Mucosa of stomach (tissue), 1 donor: ENCODE measurements around the gene ITGB3.
A peak's percentile ranks its signal among the peaks of the same experiment; 100 is the strongest.

Source experiments
- H3K27me3 ChIP-seq: one replicate; pipeline ENCODE4 v1.7.0; 2013; ENCODE audit warnings: mild to moderate bottlenecking, low read length; ENCODE audit not compliant: control insufficient read depth, insufficient read depth
- H3K36me3 ChIP-seq: one replicate; pipeline ENCODE4 v1.7.0; 2013; ENCODE audit warnings: low read length; ENCODE audit not compliant: control insufficient read depth, insufficient read depth
- H3K4me1 ChIP-seq: one replicate; pipeline ENCODE4 v1.7.0; 2013; ENCODE audit warnings: mild to moderate bottlenecking, low read length; ENCODE audit not compliant: control insufficient read depth, insufficient read depth
- H3K4me3 ChIP-seq: one replicate; pipeline ENCODE4 v1.7.0; 2013; ENCODE audit warnings: low read length
- H3K9ac ChIP-seq: one replicate; pipeline ENCODE4 v1.7.0; 2013; ENCODE audit warnings: mild to moderate bottlenecking, low read length, moderate library complexity
- H3K9me3 ChIP-seq: one replicate; pipeline ENCODE4 v1.7.0; 2013; ENCODE audit warnings: mild to moderate bottlenecking, low read length, moderate library complexity; ENCODE audit not compliant: control insufficient read depth
- donor health status: Pancreatic carcinoma.

ITGB3 gene

DNA sequence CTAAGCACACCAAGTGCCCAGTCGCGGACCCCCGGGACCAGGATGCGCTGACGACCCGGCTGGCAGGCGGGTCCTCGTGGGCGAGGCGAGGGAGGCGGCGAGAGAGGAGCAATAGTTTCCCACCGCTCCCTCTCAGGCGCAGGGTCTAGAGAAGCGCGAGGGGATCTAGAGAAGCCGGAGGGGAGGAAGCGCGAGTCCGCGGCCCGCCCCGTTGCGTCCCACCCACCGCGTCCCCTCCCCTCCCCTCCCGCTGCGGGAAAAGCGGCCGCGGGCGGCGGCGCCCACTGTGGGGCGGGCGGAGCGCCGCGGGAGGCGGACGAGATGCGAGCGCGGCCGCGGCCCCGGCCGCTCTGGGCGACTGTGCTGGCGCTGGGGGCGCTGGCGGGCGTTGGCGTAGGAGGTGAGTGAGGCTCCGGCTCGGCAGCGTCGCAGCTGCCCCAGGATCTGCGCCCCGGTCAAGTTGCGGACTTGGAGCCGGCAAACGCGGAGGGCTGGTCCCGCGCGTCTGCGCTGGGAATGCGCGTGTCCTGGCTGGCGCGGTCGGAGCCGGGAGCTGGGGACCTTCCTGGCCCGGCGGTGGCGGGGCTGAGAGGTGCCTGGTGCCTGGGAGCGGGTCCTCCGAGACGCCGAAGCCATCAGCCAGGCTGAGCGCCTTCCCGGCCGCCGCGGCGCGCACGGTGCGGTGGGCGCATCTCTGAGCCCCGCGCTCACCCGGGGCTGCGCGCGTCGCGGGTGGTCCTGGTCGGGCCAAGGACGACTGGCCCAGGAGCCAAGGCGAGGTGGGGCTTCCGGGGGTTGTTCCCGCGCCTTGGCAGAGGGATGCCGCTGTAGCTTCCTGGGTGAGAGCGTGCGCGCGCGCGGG is at the start of gene ITGB3:
Gene ITGB3, plus strand, starts transcription at position 287 of the 862 bp plus-strand sequence. Its CDS starts 35 bp downstream, at position 322.
- peaks cover 48% of the 10 kb centered on the region for H3K27me3 ChIP-seq

DNA sequence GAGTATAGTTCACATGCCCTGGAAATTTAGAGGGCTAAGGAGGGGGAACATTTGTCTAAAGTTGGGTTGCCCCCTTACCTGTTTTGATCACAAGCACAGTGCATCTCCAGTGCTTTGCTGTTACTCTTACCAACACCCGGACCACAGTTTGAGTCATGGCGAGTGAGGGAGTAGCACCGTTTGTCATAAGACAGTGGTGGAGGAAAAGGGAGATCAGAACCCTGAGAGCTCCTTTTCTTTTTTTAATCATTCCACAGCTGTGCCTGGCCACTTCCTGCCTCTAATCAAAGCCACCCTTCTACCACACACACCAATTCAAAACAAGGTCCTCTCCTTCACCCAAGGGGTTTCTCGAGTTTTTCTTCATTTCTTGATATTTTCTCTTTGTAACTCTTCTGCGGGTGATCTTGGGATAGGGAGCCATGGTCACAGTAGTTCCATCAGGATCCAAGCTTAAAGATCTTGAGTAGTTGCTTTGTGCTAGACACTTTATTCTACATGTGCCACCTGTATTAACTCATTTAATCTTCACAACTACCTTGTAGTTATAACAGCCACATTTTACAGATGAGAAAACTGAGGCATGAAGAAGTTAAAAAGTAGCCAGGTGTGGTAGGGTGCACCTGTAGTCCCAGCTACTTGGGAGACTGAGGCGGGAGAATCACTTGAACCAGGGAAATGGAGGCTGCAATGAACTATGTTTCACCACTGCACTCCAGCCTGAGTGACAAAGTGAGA is 49.5 kb upstream of the ITGB3 start:
- Histone ChIP-seq H3K9ac (no peak overlapping the region), H3K27me3 (no peaks in the 10 kb centered on the region), H3K4me1 (peaks cover 21% of the 10 kb centered on the region), H3K4me3 (no peak overlapping the region), H3K36me3 (no peaks in the 10 kb centered on the region), H3K9me3 (no peaks in the 10 kb centered on the region)

More for the DNA sequence above, at the start of gene ITGB3:
- peak within 1 kb of the TSS; percentile 55 for H3K9ac ChIP-seq
- H3K9me3 ChIP-seq, result no peaks in the 10 kb centered on the region
- H3K4me3 ChIP-seq, result peak within 1 kb of the TSS; percentile 19
- no peaks in the 10 kb centered on the region for H3K36me3 ChIP-seq
- peaks cover 4% of the 10 kb centered on the region for H3K4me1 ChIP-seq

DNA sequence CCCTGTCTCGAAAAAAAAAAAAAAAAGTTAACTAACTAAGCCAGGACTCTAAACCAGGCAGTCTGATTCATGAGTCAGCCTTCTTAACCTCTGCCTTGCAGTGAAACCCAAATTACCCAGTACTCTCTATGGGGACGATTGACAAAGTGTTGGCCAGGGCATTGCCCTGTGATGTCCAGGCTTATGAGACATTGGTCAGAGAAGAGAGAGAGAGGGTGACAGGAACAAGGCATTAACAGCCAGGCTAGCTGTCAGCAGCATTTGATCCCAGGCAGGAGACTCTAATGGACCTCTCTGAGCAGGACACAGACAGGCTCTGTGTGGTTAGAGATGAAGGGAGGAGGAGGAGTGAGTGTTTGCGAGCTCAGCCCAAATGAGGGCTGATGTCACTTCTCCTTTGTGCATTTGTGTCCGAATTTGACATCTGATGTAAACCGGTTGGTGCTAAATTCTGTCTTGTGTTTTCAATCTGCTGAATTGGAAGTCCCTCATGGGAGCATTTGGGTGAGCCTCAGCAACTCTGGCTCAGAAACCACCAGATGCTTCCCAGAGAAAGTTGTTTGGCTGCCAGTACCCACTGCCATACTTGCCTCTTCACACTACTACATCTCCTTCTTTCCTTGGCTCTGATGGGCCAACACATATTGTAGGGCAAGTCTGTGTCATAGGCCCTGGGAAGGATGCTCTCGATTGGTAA is 48.8 kb upstream of the ITGB3 start:
- no peak overlapping the region for H3K4me3 ChIP-seq
- H3K27me3 ChIP-seq, result no peaks in the 10 kb centered on the region
- H3K36me3 ChIP-seq, result no peaks in the 10 kb centered on the region
- H3K9ac ChIP-seq, result peak overlapping the region; percentile 15
- peaks cover 21% of the 10 kb centered on the region for H3K4me1 ChIP-seq
- H3K9me3 ChIP-seq, result no peaks in the 10 kb centered on the region

DNA sequence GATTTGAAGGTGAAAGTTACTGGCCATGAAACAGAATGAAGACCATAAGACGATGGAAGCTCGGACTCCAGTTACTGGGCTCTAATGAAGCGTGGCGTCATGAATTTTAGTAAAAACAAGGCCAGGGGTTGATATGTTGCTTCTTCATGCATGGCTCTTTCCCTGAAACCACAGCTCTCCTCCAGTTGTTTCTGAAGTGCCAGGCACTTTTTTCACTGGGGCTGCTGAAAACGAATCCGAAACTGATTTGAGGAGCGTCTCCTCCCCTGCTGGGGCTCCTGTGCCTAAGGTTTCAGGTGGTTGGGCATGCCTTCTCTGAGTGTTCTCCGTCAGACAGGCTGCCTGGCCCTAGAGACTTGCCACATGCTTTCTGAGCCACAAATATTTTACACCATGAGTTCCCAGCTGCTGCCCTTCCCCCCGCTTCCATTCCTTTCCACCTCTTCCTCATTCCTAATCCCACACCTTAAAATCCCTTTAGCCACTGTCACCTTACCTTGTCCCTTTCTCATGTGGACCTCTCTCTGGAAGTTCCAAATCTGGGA is 48.1 kb upstream of the ITGB3 start:
- H3K27me3 ChIP-seq, result no peaks in the 10 kb centered on the region
- peaks cover 21% of the 10 kb centered on the region for H3K4me1 ChIP-seq
- H3K4me3 ChIP-seq, result no peak overlapping the region
- H3K36me3 ChIP-seq, result no peaks in the 10 kb centered on the region
- peak overlapping the region; percentile 15 for H3K9ac ChIP-seq
- no peaks in the 10 kb centered on the region for H3K9me3 ChIP-seq

DNA sequence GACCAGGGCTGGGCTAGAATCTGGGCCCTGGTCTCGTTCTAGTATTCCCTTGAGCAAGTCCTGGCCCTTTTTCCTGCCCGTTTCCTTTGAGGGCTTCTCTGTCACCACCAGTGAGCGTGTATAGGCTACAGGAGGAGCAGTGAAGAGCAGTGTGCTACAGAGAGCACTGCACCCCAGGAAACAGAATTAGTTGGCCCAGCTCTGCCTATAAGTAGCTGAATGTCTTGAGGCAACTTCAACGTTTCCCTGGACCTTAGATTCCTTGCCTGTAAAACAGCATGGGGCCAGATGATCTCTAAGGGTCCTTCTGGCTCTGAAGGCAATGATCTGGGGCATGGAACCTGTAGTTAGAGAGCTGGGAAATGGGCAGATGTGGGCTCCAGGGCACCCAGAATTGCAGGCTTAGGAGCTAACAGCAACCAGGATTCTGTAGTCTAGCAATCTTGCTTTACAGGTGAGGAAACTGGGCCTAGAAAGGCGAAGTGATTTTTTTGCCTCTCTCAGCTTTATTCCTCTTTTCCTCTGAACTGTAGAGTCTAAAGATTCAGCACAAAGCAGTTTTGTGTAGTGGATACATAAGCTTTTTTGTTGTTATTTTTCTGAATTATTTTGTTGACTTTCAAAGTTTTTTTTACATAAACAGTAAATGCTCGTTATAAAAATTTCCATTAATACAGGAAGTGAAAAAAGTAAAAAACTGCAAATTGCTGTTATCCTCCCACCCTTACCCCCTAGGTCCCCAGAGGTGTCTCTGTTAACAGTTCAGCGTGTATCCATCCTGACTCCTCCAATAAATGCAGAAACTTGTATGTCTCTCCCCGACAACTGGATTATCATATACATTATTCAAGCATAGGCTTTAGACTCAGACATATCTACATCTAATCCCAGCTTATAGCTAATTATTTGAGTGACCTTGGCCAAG is 46.2 kb upstream of the ITGB3 start:
- Histone ChIP-seq H3K36me3 (no peaks in the 10 kb centered on the region), H3K4me3 (no peak overlapping the region), H3K4me1 (peaks cover 16% of the 10 kb centered on the region), H3K9ac (no peak overlapping the region), H3K27me3 (no peaks in the 10 kb centered on the region), H3K9me3 (no peaks in the 10 kb centered on the region)

DNA sequence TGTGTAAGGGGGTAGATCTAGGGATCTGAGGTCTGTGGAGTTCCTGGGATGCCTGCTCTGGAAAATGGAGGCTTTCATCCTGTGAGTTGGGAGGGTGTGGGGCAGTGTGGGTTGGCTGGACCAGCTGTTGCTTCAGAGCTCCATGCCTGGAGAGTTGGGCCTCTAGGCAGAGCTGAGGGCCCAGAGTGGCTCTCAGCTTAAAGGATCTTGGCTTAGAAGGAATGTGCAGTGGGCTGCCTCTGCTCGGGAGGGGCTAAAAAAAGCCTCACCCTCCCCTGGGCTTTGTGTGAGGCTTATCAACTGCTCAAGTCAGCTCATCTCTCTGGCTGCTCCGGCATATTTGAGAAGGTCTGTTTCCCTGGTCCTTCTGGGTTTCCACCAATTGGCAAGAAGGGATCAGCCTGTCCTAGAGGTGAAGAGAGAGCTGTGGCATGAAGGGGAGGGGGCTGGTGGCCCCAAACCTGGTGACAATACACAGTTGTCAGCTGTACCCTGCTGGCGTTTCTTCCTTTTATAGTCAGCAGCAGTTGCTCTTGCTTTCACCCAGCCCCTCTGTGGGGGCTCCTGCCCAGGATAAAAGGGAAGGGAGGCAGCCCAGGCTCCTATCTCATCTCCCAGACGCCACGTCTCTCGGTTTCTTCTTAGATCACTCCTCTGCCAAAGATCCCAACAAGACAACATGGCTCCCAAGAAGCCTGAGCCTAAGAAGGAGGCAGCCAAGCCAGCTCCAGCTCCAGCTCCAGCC is 44.7 kb upstream of the ITGB3 start, which contains the start of gene MYL4:
Gene MYL4, plus strand, starts transcription at position 605 of the 745 bp plus-strand sequence. Its CDS starts 75 bp downstream, at position 680.
- H3K36me3 ChIP-seq, result no peaks in the 10 kb centered on the region
- no peaks in the 10 kb centered on the region for H3K9me3 ChIP-seq
- no peak within 1 kb of the TSS for H3K9ac ChIP-seq
- peaks cover 16% of the 10 kb centered on the region for H3K4me1 ChIP-seq
- H3K4me3 ChIP-seq, result no peak within 1 kb of the TSS
- no peaks in the 10 kb centered on the region for H3K27me3 ChIP-seq

DNA sequence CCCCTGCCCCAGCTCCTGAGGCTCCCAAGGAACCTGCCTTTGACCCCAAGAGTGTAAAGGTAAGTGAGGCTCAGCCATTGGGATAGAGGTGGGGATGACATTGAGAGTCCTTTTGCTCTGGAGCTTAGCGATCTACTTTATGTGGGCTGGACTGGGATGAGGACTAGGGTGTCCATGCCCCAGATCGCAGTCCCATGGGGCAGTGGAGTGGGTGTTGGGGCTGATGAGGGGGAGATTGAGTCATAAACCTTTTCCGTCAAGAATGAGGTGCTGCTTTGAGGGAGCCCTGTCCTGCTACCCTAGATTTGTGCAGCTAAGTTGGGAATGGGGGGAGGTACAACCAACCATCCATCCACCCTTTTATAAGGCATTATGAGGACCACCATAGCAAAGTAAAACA is 44.1 kb upstream of the ITGB3 start:
- Histone ChIP-seq H3K4me3 (no peak overlapping the region), H3K27me3 (no peaks in the 10 kb centered on the region), H3K9ac (no peak overlapping the region)

DNA sequence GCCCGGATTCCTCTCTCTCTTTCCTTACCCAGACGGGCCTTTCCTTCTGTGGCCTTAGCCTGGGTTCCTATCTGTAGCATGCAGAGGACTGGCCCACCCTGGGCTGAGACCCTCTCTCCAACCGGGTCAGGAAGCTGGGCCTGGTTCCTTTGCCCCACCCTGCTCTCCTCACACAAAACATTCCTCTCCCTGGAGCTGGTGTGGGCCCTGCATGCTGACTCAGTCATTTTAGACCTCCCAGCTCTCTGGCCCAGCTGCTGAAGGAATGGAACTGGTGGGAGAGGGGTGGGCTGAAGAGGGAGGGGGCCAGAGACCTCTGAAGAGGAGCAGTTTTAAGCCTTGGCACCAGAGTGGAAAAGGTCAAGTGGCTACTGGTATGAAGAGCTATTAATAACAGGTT is 43.5 kb upstream of the ITGB3 start:
- Histone ChIP-seq H3K4me1 (peaks cover 12% of the 10 kb centered on the region), H3K27me3 (no peaks in the 10 kb centered on the region), H3K9me3 (no peaks in the 10 kb centered on the region), H3K9ac (no peak overlapping the region), H3K4me3 (no peak overlapping the region), H3K36me3 (no peaks in the 10 kb centered on the region)

More for the DNA sequence above, 44.1 kb upstream of the ITGB3 start:
- peaks cover 16% of the 10 kb centered on the region for H3K4me1 ChIP-seq
- H3K9me3 ChIP-seq, result no peaks in the 10 kb centered on the region
- H3K36me3 ChIP-seq, result no peaks in the 10 kb centered on the region

DNA sequence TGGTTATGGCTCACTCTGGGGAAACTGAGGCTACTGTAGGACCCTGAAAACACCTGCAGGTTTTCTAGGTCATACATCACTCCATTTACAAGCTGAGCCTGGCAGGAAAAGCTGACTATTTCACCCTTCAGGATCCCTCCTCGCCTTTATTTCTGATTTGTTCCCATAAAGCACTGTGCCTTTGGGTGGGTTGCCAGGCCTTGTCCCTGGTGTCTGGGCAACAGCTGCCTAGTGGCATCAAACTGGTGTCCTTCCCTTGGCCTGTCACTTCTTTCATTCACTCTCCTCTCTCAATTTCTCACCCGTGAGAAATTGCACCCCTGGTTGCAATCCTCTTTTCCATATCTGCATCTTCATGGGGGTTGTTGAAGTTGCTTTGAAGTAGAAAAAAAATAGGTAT is 42.8 kb upstream of the ITGB3 start:
- Histone ChIP-seq H3K27me3 (no peaks in the 10 kb centered on the region), H3K36me3 (no peaks in the 10 kb centered on the region), H3K9me3 (no peaks in the 10 kb centered on the region), H3K4me1 (peaks cover 5% of the 10 kb centered on the region), H3K4me3 (no peak overlapping the region), H3K9ac (no peak overlapping the region)

DNA sequence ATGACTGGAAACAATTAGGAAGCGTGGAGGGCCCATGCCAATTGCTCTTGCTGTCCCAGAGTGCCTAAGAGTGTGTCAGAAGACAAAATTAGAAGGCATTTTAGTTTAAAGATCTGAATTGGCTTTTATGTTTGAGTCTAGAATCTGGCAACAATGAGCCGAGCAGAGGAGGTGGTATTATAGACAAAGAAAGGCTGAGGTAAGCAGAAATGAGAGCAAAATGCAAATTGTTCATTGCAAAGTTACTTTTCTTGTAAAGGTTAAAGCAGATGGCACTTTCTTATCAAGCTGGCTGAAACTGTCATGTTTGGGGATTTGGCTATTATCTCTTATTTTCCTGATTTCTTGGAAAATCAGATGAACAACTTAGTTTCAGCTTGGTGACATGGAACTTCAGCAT is 41.2 kb upstream of the ITGB3 start:
- no peak overlapping the region for H3K9ac ChIP-seq
- H3K27me3 ChIP-seq, result no peaks in the 10 kb centered on the region
- H3K4me3 ChIP-seq, result no peak overlapping the region
- no peaks in the 10 kb centered on the region for H3K4me1 ChIP-seq
- no peaks in the 10 kb centered on the region for H3K9me3 ChIP-seq
- no peaks in the 10 kb centered on the region for H3K36me3 ChIP-seq
